ENCODE results near the gene RTEL1. TPM values are rescaled to one million over a fixed set of nuclear protein-coding genes. Genes with fewer than 3 reads are reported as not detected.

The RTEL1 gene
- total and polyA plus RNA-seq, 9 of the 15 experiments (the other 6 are each of a cell fraction or from before 2014, with no cell fraction given): 0.36 to 61.0 (median 17.9) TPM

DNA sequence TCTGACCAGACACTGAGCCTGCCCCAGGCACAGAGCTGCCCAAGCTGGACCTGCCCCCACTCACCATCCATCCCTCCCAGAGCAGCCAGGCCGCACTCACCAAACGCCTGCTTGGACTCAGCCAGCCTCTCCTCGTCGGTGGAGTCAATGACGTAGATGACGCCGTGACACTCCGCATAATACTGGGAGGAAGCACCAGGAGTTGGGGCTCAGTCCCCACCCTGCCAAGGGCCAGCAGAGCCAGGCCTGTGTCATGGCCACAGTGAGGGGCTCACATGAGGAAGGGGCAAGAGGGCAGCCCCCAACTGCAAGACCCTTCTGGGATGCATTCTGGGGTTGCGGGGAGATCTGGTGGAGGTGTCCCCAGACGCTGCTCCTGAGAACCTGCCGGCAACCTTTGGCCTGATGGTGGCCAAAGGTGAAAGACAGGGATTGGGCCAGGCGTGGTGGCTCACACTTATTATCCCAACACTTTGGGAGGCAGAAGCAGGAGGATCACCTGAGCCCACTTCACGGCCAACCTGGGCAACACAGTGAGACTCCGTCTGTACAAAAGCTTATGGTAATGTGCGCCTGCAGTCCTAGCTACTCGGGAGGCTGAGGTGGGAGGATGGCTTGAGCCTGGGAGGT is 44.0 kb downstream of the RTEL1 start:
- peak; percentile 37 for TF ChIP-seq RBFOX2 (IDR thresholded peaks at IDR 0.05; ENCODE audit: low read depth, low read length)
- peak; percentile 74 for TF ChIP-seq POLR2G (IDR thresholded peaks at IDR 0.05; ENCODE audit: low read depth, low read length)
- no peak for TF ChIP-seq TBL1XR1 (IDR thresholded peaks at IDR 0.05; ENCODE audit: low read length in 2 of 2)
- TF ChIP-seq, protein P1, sequence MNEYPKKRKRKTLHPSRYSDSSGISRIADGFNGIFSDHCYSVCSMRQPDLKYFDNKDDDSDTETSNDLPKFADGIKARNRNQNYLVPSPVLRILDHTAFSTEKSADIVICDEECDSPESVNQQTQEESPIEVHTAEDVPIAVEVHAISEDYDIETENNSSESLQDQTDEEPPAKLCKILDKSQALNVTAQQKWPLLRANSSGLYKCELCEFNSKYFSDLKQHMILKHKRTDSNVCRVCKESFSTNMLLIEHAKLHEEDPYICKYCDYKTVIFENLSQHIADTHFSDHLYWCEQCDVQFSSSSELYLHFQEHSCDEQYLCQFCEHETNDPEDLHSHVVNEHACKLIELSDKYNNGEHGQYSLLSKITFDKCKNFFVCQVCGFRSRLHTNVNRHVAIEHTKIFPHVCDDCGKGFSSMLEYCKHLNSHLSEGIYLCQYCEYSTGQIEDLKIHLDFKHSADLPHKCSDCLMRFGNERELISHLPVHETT (CRISPR knock-in tag; conservative IDR thresholded peaks at IDR 0.05 in 1 of 2, IDR thresholded peaks at IDR 0.05 in 1 of 2): no peak
- TF ChIP-seq RBM22 (IDR thresholded peaks at IDR 0.05; ENCODE audit: low read depth, low read length, poor library complexity, severe bottlenecking): no peak
- Histone ChIP-seq H3K4me1 (replicated peaks in 1 of 2; ENCODE audit: control insufficient read depth in 2 of 2, insufficient read depth in 2 of 2, low read length in 2 of 2) (peaks cover 15 to 79% of the 10 kb centered on the region in 2 experiments), H3K4me3 (no peak overlapping the region), H2AFZ (ENCODE audit: low read depth, low read length) (no peak overlapping the region), H3K27me3 (ENCODE audit: control insufficient read depth in 2 of 2, insufficient read depth in 2 of 2, low read length in 2 of 2) (no peaks in the 10 kb centered on the region), H3K36me3 (ENCODE audit: control insufficient read depth, insufficient read depth, low read length) (peaks cover 38% of the 10 kb centered on the region), H3K4me2 (ENCODE audit: insufficient read depth, low read length) (no peak overlapping the region), H3K79me2 (ENCODE audit: control insufficient read depth, insufficient read depth, low read length) (peaks cover 23% of the 10 kb centered on the region), H4K20me1 (replicated peaks; ENCODE audit: control insufficient read depth, insufficient read depth, low read length) (peaks cover 16% of the 10 kb centered on the region), H3K9me1 (ENCODE audit: control insufficient read depth, insufficient read depth, low read length) (no peaks in the 10 kb centered on the region), H3K27ac (ENCODE audit: extremely low read depth, low read depth, low read length) (no peak overlapping the region), H3K9ac (ENCODE audit: insufficient read depth in 1 of 2, low read depth in 2 of 2, low read length in 2 of 2) (peak overlapping the region in 1 of 2 experiments; percentile 81; a peak in 2 of 4 replicates), H3K9me3 (replicated peaks; ENCODE audit: control insufficient read depth, insufficient read depth, low read depth, low read length) (no peaks in the 10 kb centered on the region)
- WGBS (ENCODE audit: insufficient coverage, low coverage, missing lambda C conversion rate): 82% methylated on average over 16 of the region's 16 CpGs
- ATAC-seq: no peak
- intact Hi-C loops (cut with micrococcal nuclease) (loop anchor here (10.0 kb wide), 2 partner anchors 83 to 167 kb away; partner anchors contain the start of gene PTK6), in situ Hi-C loops (cut with MboI) (no loop called here)
- peak in 1 of 4 experiments; percentile 2 for DNase-seq (ENCODE audit: extremely low read depth in 1 of 4, low spot score in 3 of 4)
- FAIRE-seq: no peak
- POLR2A ChIA-PET: interaction anchor here (1.3 kb wide), 1 partner anchor 75 kb away, joined by 3 read pairs; the partner anchor contains the start of gene GMEB2
- CTCF ChIA-PET (ENCODE audit: low intra/inter-chr PET ratio): no interaction called here
- BruUV-seq (replicated peaks): no TSS peak
